B cell (primary cell): Measurements from ENCODE around the gene TFG.

Experiments used
- CTCF ChIP-seq: fragments of 200-600 bp; IDR thresholded peaks from one replicate; pipeline ENCODE4 v1.8.0; 2022; ENCODE audit warnings: antibody characterized with exemption, mild to moderate bottlenecking
- EZH2 ChIP-seq: IDR thresholded peaks from 2 replicates; pipeline ENCODE4 v1.6.1; 2012; ENCODE audit warnings: borderline replicate concordance, low read depth, mild to moderate bottlenecking, moderate library complexity, low read length; ENCODE audit not compliant: insufficient read depth, poor library complexity, severe bottlenecking

- TF ChIP-seq CTCF (no peak), EZH2 (no peak)
These were observed 47.0 kb upstream of the TFG start for GRCh38 chr3:100662113-100662823.
